Astrocyte of the cerebellum (primary cell): ENCODE measurements around the gene RASA4B.
"Not testable (repeated sequence)": the region's sequence is repeated elsewhere in the genome, so short reads cannot be mapped to it uniquely, and the experiment has no call there.

Experiments used
- DNase-seq: peaks from one replicate; pipeline ENCODE4 v3.0.0-alpha.2; 2011; ENCODE audit warnings: low read depth
- H3K4me3 ChIP-seq: 2 replicates; pipeline ENCODE4 v1.5.1; 2011; ENCODE audit warnings: mild to moderate bottlenecking, low read depth, low read length, moderate library complexity
- in situ Hi-C: cut with HindIII; loops from 2 replicates; pipeline ENCODE4 v1.10.0; 2017; ENCODE audit warnings: low sequenced_read_pairs

The RASA4B gene

GRCh38 chr7:102517550-102518147 lies at the start of gene RASA4B:
RASA4B (minus strand) TSS chr7:102517777; CDS start chr7:102517710, 67 bp downstream.
- H3K4me3 ChIP-seq: peak within 1 kb of the TSS; percentile 22
- not testable (repeated sequence) for DNase-seq

GRCh38 chr7:102550808-102551422 lies 33.3 kb upstream of the RASA4B start, which contains the start of gene SPDYE2:
SPDYE2 (plus strand) TSS chr7:102551226; CDS start chr7:102553256, 2,030 bp downstream.
- in situ Hi-C loops, H3K4me3 ChIP-seq, DNase-seq: not testable (repeated sequence)

More at GRCh38 chr7:102517550-102518147, at the start of gene RASA4B:
- in situ Hi-C loops: not testable (repeated sequence)

- in situ Hi-C loops: not testable (repeated sequence)
Measured at GRCh38 chr7:102546353-102546752, 28.8 kb upstream of the RASA4B start.

DNA sequence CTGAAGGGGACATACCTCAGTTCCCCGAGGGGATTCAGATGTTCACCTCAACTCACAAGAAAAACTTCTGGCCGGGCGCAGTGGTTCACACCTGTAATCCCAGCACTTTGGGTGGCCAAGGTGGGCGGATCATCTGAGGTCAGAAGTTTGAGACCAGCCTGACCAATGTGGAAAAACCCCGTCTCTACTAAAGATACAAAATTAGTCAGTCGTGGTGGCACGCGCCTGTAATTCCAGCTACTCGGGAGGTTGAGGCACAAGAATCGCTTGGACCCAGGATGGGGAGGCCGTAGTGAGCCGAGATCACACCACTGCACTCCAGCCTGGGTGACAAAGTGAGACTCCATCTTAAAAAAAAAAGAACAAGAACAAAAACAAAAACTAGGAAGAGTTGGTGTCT lies 27.7 kb upstream of the RASA4B start:
- in situ Hi-C loops, DNase-seq, H3K4me3 ChIP-seq: not testable (repeated sequence)

More at GRCh38 chr7:102546353-102546752, 28.8 kb upstream of the RASA4B start:
- DNase-seq, H3K4me3 ChIP-seq: not testable (repeated sequence)

DNA sequence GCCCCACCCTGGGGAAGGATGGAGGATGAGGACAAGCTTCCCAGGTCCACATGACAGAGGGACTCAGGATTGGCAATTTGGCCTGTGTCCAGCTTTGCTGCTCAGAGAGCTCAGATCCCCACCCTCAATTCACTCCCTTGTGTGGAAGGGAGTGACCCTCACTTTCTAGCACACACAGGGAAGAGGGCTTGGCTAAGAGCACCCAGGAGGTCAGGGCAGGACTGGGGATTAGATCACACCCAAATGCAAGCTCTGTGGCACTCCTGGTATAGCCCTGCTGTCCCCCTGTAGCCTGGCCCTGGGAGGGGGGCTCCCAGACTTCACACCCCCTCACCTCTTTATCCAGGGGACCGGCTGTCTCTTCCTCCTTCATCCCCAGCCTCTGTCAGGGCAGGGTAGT lies 26.8 kb upstream of the RASA4B start:
- H3K4me3 ChIP-seq, DNase-seq, in situ Hi-C loops: not testable (repeated sequence)

GRCh38 chr7:102543596-102543995 lies 26.0 kb upstream of the RASA4B start, which contains the start of gene UPK3BL2:
UPK3BL2 (minus strand) TSS chr7:102543696; CDS start chr7:102543636, 60 bp downstream.
- in situ Hi-C loops, DNase-seq, H3K4me3 ChIP-seq: not testable (repeated sequence)

- H3K4me3 ChIP-seq, DNase-seq, in situ Hi-C loops: not testable (repeated sequence)
Measured at GRCh38 chr7:102542771-102543170, 25.2 kb upstream of the RASA4B start.

DNA sequence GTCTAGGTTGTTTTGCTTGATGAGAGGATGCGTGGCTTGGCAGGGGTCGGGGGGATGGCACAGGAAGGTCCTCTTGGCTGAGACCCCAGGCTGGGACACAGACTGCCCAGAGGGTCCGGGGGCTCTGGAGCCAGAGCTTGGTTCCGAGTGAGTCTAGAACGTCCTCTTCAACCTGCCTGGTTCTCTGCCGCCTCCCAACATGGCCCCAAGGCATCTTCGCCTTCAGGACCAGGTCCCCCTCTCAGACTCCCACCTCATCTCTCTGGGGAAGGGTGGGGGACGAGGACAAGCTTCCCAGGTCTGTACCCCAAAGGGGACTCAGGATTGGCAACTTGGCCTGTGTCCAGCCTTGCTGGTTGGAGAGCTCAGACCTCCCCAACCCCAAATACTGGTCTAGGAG lies 24.5 kb upstream of the RASA4B start:
- DNase-seq, in situ Hi-C loops: not testable (repeated sequence)

DNA sequence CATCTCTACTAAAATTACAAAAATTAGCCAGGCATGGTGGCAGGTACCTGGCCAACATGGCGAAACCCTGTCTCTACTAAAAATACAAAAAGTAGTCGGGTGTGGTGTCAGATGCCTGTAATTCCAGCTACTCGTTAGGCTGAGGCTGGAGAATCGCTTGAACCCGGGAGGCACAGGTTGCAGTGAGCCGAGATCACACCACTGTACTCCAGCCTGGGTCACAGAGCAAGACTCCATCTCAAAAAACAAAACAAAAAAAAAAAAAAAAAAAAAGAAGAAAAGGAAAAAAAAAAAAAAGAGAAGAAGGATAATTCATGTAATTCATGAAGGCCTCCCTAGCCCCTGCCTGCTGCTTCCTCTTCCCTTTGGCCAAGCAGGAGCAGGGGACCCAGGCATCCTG lies 23.0 kb upstream of the RASA4B start:
- H3K4me3 ChIP-seq, DNase-seq, in situ Hi-C loops: not testable (repeated sequence)

More for the DNA sequence above, 24.5 kb upstream of the RASA4B start:
- not testable (repeated sequence) for H3K4me3 ChIP-seq

DNA sequence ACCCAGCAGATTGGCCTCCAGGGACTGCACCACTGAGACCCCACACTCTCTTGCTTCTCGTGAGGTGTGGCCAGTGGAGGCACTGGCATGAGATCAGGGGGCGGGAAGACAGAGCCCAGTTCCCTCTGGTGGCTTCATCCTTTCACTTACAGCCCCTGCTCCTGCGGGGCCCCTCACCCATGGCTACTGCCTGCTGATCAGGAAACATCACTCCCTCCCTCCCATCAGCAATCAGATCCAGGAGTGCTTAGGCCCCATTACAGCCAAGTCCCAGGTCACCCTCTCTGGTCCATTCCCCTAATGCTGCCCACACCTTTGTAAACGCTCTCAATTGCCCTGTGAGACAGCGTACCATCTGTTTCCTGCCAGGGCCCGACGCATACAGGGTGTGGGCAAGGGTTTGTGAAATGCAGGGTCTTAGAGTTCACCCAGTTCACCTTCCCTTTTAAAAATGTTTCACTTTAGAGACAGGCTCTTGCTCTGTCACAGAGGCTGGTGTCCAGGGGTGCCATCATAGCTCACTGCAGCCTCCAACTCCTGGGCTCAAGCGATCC lies 17.6 kb upstream of the RASA4B start:
- DNase-seq, in situ Hi-C loops, H3K4me3 ChIP-seq: not testable (repeated sequence)

DNA sequence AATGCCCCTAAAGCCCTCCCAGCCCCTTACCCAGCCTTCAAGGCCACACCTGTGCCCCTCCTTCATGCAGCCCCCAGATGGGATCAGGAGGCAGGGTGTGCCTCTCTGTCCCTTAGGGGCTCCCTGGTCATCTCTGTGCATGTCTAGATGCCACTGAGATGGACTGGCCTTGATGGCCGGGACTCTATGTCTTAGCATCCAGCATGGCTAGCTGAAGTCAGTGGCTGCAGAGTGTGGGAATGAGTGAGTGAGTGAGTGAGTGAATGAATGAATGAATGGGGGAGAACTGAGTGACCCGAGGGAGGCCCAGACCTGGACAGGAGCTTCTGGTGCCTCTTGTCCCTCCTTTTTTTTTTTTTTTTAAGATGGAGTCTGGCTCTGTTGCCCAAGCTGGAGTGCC lies 14.6 kb upstream of the RASA4B start:
- in situ Hi-C loops, DNase-seq, H3K4me3 ChIP-seq: not testable (repeated sequence)

DNA sequence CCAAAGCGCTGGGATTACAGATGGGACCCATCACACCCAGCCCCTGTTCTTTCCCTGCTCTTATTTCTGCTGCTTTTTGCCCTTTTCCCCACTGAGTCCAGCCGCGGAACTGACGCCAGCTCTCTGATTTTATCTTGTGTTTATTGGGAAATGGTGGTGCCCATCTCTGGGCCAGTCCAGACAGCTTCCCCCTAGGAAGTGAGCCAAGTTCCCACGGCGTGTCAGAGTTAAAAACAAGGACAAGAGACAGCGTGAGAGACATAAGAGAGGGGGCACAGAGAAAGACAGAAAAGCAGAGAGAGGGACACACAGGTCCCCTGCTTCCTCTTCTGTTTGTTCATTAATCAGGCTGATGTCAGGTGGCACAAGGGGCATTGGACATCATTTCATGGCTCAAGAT lies 14.0 kb upstream of the RASA4B start:
- H3K4me3 ChIP-seq, DNase-seq, in situ Hi-C loops: not testable (repeated sequence)

- DNase-seq, in situ Hi-C loops, H3K4me3 ChIP-seq: not testable (repeated sequence)
Measured at GRCh38 chr7:102527822-102528793, 10.5 kb upstream of the RASA4B start.

DNA sequence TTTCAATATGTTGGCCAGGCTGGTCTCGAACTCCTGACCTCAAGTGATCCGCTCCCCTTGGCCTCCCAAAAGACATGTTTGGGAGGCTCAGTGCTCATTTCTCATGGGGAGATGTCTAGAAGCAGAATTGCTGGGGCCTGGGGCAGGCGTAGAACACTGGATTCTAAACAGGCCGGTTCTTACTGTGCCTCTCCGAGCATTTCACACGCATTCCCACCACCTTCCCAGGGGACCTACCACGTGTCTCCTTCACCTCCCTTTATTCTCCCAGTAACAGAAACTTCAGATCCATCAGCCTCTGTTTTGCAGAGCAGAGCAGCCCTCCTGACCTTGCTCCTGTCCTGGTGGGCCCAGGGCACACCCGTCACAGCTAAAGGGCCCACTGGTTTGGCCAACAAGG lies 9.6 kb upstream of the RASA4B start:
- in situ Hi-C loops, H3K4me3 ChIP-seq, DNase-seq: not testable (repeated sequence)

GRCh38 chr7:102524803-102525202 lies 7.2 kb upstream of the RASA4B start:
- in situ Hi-C loops, DNase-seq, H3K4me3 ChIP-seq: not testable (repeated sequence)

DNA sequence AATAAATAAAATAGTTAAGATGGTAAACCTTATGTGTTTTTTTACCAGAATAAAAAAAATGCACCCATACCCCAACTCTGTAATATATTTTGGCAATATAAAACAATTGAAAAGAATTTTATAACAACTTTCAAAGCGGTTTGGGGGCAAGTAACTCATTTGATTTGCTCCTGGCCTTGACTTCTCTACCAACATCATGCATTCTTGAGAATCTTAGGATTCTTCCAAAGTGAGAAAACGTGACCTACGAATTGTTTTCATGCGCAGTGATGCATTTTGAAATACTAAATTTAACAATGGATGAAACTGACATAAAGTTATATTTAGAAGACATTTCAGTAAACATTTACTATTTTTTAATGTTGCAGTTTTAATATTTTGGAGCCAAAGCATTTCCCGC lies 3.2 kb upstream of the RASA4B start:
- in situ Hi-C loops, H3K4me3 ChIP-seq, DNase-seq: not testable (repeated sequence)

- DNase-seq, H3K4me3 ChIP-seq, in situ Hi-C loops: not testable (repeated sequence)
Measured at GRCh38 chr7:102516951-102517350, 626 bp downstream of the RASA4B start.
